GM12878 (cell line): ENCODE measurements around the gene USP25. TPM values are rescaled to one million over a fixed set of nuclear protein-coding genes. Genes with fewer than 3 reads are reported as not detected.

ENCODE experiments used
- ATAC-seq: fragments of 200-7000 bp; cut with Tn5 transposase; 3 replicates; pipeline ENCODE4 v1.9.1; 2020; ENCODE audit warnings: mild to moderate bottlenecking, moderate library complexity
- BruUV-seq: library from RNA; stranded (reverse); fragments of 400-500 nt; replicated peaks from 2 replicates; lab custom pipeline; 2021; lab: Mats Ljungman, UMichigan
- CTCF ChIA-PET: fragments of 300-600 bp; sonication (Branson Sonifier 250); formaldehyde crosslinking; extraction: SDS; loops from one replicate; lab custom pipeline; 2021; ENCODE audit warnings: inconsistent platforms; lab: Yijun Ruan, JAX
- POLR2A ChIA-PET: fragments of 350-600 bp; formaldehyde crosslinking; extraction: SDS; loops from one replicate; lab custom pipeline; 2021; ENCODE audit warnings: inconsistent platforms; lab: Charles Lee
- RAD21 ChIA-PET: fragments of 300-600 bp; sonication (Branson Sonifier 250); formaldehyde crosslinking; loops from one replicate; lab custom pipeline; 2023; ENCODE audit warnings: antibody characterized with exemption; ENCODE audit not compliant: unreplicated experiment; lab: Charles Lee
- SMC1A ChIA-PET: fragments of 300-600 bp; sonication (Branson Sonifier 250); formaldehyde crosslinking; loops from one replicate; lab custom pipeline; 2023; ENCODE audit not compliant: unreplicated experiment, uncharacterized antibody; lab: Charles Lee
- DNase-seq: peaks from one replicate; pipeline ENCODE4 v3.0.0-alpha.2; 2011; ENCODE audit warnings: low read depth, low spot score
- FAIRE-seq: peaks from 3 replicates; lab custom pipeline; 2011; peaks lifted over from hg19 to GRCh38; lab: Jason Lieb, UNC
- H2AFZ ChIP-seq: 2 replicates; pipeline ENCODE4 v1.6.0; 2011; ENCODE audit warnings: low read depth, low read length, control low read depth; ENCODE audit not compliant: control insufficient read depth
- H3K27ac ChIP-seq: 2 replicates; pipeline ENCODE4 v1.5.1; 2011; ENCODE audit warnings: control low read depth; ENCODE audit not compliant: control insufficient read depth, insufficient read depth
- H3K27me3 ChIP-seq, 2 experiments: replicated peaks in 1 of 2; 2 replicates each; pipeline versions ENCODE4 v1.6.0 to v1.6.1; 2011; ENCODE audit warnings: low read length in 1 of 2; ENCODE audit not compliant: control insufficient read depth in 2 of 2, insufficient read depth in 2 of 2
- H3K36me3 ChIP-seq, 2 experiments: 2 replicates each; pipeline ENCODE4 v1.5.1; 2011; ENCODE audit warnings: low read length in 1 of 2; ENCODE audit not compliant: control insufficient read depth in 2 of 2, insufficient read depth in 2 of 2
- H3K4me1 ChIP-seq: 2 replicates; pipeline ENCODE4 v1.6.1; 2011; ENCODE audit warnings: mild to moderate bottlenecking, low read length, moderate library complexity, mixed read lengths; ENCODE audit not compliant: control insufficient read depth, insufficient read depth
- H3K4me2 ChIP-seq: 2 replicates; pipeline ENCODE4 v1.6.0; 2011; ENCODE audit warnings: control low read depth; ENCODE audit not compliant: control insufficient read depth, insufficient read depth
- H3K4me3 ChIP-seq: fragments of 200-600 bp; sonication (generic); 2 replicates; pipeline ENCODE4 v1.5.1; 2016
- H3K79me2 ChIP-seq: 2 replicates; pipeline ENCODE4 v1.6.0; 2011; ENCODE audit warnings: low read length; ENCODE audit not compliant: control insufficient read depth, insufficient read depth
- H3K9ac ChIP-seq: 2 replicates; pipeline ENCODE4 v1.8.0; 2011; ENCODE audit warnings: low read length, control low read depth, mixed read lengths; ENCODE audit not compliant: control insufficient read depth, insufficient read depth
- H3K9me3 ChIP-seq: replicated peaks from 3 replicates; pipeline ENCODE4 v1.5.1; 2011; ENCODE audit warnings: mild to moderate bottlenecking, low read length; ENCODE audit not compliant: control insufficient read depth, insufficient read depth
- H4K20me1 ChIP-seq: 2 replicates; pipeline ENCODE4 v1.6.0; 2011; ENCODE audit not compliant: control insufficient read depth, insufficient read depth
- BACH1 ChIP-seq: fragments of 450-650 bp; IDR thresholded peaks from 2 replicates; pipeline ENCODE4 v1.6.1; 2017; ENCODE audit warnings: mild to moderate bottlenecking, borderline replicate concordance
- HSF1 ChIP-seq: fragments of 150-350 bp; IDR thresholded peaks from 2 replicates; pipeline ENCODE4 v1.6.1; 2014; ENCODE audit warnings: mild to moderate bottlenecking, low read depth, low read length
- RELA ChIP-seq: fragments of 450-650 bp; IDR thresholded peaks from 2 replicates; pipeline ENCODE4 v1.8.0; 2014; ENCODE audit warnings: borderline replicate concordance; ENCODE audit not compliant: partially characterized antibody
- RFX5 ChIP-seq: IDR thresholded peaks from 2 replicates; pipeline ENCODE4 v1.6.1; 2011; ENCODE audit warnings: low read depth, low read length, improper control_type of control experiment
- SKIL ChIP-seq: fragments of 450-650 bp; IDR thresholded peaks from 2 replicates; pipeline ENCODE4 v1.6.1; 2017; ENCODE audit warnings: mild to moderate bottlenecking, low read depth, inconsistent platforms; ENCODE audit not compliant: poor library complexity, severe bottlenecking
- WGBS: methylation state at CpG from one replicate; pipeline ENCODE4 v1.1.6; 2016; ENCODE audit warnings: low lambda C conversion rate; ENCODE audit not compliant: insufficient replicate concordance, insufficient coverage; ENCODE audit errors: missing lambda C conversion rate; 5-methylcytosine and 5-hydroxymethylcytosine counted together
- in situ Hi-C: fragments of 300-500 bp; cut with MboI; formaldehyde crosslinking; loops from 9 replicates; pipeline ENCODE4 v1.14.3; 2018; ENCODE audit warnings: mixed read lengths
- intact Hi-C: fragments of 100-400 bp; cut with micrococcal nuclease; formaldehyde crosslinking; loops from one replicate; pipeline ENCODE4 v1.14.2; 2022; ENCODE audit not compliant: unreplicated experiment
- polyA plus RNA-seq, 11 experiments: library from polyadenylated mRNA; depleted of rRNA in 4 of 11; unstranded in 6 of 11; stranded (reverse) in 5 of 11; fragments of >200 nt; fragmentation: Nextera tagmentation in 4 of 11; fragmentation: Illumina TruSeq in 1 of 11; extraction: Ambion mirVana in 4 of 11; extraction: Trizol in 1 of 11; gene quantifications; 1 replicate in 1 of 11; 2 replicates in 10 of 11; pipeline versions ENCODE4 v1.2.1 to v1.2.3, GENCODE V29; 2011 to 2016; ENCODE audit warnings: inconsistent platforms in 2 of 11, missing spikeins in 2 of 11, low read depth in 1 of 11
- total RNA-seq, 4 experiments: library from RNA; depleted of rRNA in 3 of 4; stranded (reverse); fragments of >200 nt in 3 of 4; fragmentation: Illumina TruSeq in 1 of 4; extraction: Trizol in 1 of 4; gene quantifications; 2 replicates each; pipeline versions ENCODE4 v1.2.1 to v1.2.3, GENCODE V29; 2013 to 2021

USP25 gene
- total and polyA plus RNA-seq, 10 of the 15 experiments (the other 5 are each of a cell fraction or from before 2014, with no cell fraction given) = 1.5 to 31.3 (median 23.4) TPM

- TF ChIP-seq SKIL (no peak), RFX5 (no peak), RELA (no peak), BACH1 (no peak)
Measured at GRCh38 chr21:15804247-15805005, 74.6 kb downstream of the USP25 start (continued).

GRCh38 chr21:15809065-15809464, 79.3 kb downstream of the USP25 start:
- Histone ChIP-seq H3K36me3 (peaks cover 0 to 6% of the 10 kb centered on the region in 2 experiments; a peak in 2 of 4 replicates), H3K27me3 (no peaks in the 10 kb centered on the region), H3K9me3 (no peaks in the 10 kb centered on the region; the same call in 2 of the 3 replicates), H3K4me1 (no peaks in the 10 kb centered on the region), H3K79me2 (no peaks in the 10 kb centered on the region), H2AFZ (no peak overlapping the region), H3K27ac (no peak overlapping the region), H3K4me2 (no peak overlapping the region), H3K4me3 (no peak overlapping the region), H4K20me1 (no peaks in the 10 kb centered on the region), H3K9ac (no peak overlapping the region)
- in situ Hi-C loops = no loop called here
- no TSS peak for BruUV-seq
- TF ChIP-seq HSF1 = no peak
- DNase-seq (no peak), FAIRE-seq (no peak), ATAC-seq (no peak)
- 97% methylated on average over 7 of the region's 7 CpGs for WGBS
- CTCF ChIA-PET = no interaction called here
- POLR2A ChIA-PET = no interaction called here
- intact Hi-C loops = no loop called here
- SMC1A ChIA-PET = interaction anchor here (0.6 kb wide), 1 partner anchor 825 kb away, joined by 3 read pairs; no protein-coding TSS in a partner anchor
- RAD21 ChIA-PET = no interaction called here
